ENCODE measurements around the gene HRK.

Gene HRK

GRCh38 chr12:116864371-116865160, 16.7 kb downstream of the HRK start:
- no peak for DNase-seq

GRCh38 chr12:116863275-116863767, 17.9 kb downstream of the HRK start:
- DNase-seq, result no peak

- DNase-seq, result no peak
These were observed 19.1 kb downstream of the HRK start for GRCh38 chr12:116862167-116862566.

- DNase-seq, result no peak
These were observed 19.9 kb downstream of the HRK start for GRCh38 chr12:116861320-116861719.

- no peak for DNase-seq
These were observed 21.0 kb downstream of the HRK start for GRCh38 chr12:116860263-116860662.

- DNase-seq, result no peak
These were observed 22.2 kb downstream of the HRK start for GRCh38 chr12:116859079-116859478.

- DNase-seq, result no peak
These were observed 24.5 kb downstream of the HRK start for GRCh38 chr12:116856729-116857128.

GRCh38 chr12:116855744-116856470, 25.3 kb downstream of the HRK start:
- no peak for DNase-seq

- no peak for DNase-seq
These were observed 27.7 kb downstream of the HRK start for GRCh38 chr12:116853507-116853906.

GRCh38 chr12:116852303-116852702, 28.9 kb downstream of the HRK start:
- peak; percentile 50 for DNase-seq

GRCh38 chr12:116849216-116849615, 32.0 kb downstream of the HRK start:
- no peak for DNase-seq

- no peak for DNase-seq
These were observed 38.2 kb downstream of the HRK start for GRCh38 chr12:116843085-116843484.

- DNase-seq, result no peak
These were observed 41.9 kb downstream of the HRK start for GRCh38 chr12:116839287-116839830.

- DNase-seq, result no peak
These were observed 42.9 kb downstream of the HRK start for GRCh38 chr12:116838365-116838764.

- DNase-seq, result no peak
These were observed 44.1 kb downstream of the HRK start for GRCh38 chr12:116837097-116837496.

- no peak for DNase-seq
These were observed 45.8 kb downstream of the HRK start for GRCh38 chr12:116835484-116835883.

GRCh38 chr12:116833474-116833873, 47.8 kb downstream of the HRK start:
- DNase-seq, result no peak

- no peak for DNase-seq
These were observed 48.9 kb downstream of the HRK start for GRCh38 chr12:116832353-116832752.

GRCh38 chr12:116827432-116827831, 53.8 kb downstream of the HRK start:
- DNase-seq, result no peak

- no peak for DNase-seq
These were observed 60.0 kb downstream of the HRK start for GRCh38 chr12:116821291-116821690.

- no peak for DNase-seq
These were observed 61.1 kb downstream of the HRK start for GRCh38 chr12:116820064-116820656.

GRCh38 chr12:116818948-116819832, 62.1 kb downstream of the HRK start:
- peak; percentile 96 for DNase-seq
